EL (cell line): ENCODE results near the gene RHBDL2.
"Not testable (repeated sequence)": the region's sequence is repeated elsewhere in the genome, so short reads cannot be mapped to it uniquely, and the experiment has no call there.

ENCODE experiments used
- DNase-seq: peaks from one replicate; pipeline ENCODE4 v3.0.0-alpha.2; 2016

The RHBDL2 gene

DNA sequence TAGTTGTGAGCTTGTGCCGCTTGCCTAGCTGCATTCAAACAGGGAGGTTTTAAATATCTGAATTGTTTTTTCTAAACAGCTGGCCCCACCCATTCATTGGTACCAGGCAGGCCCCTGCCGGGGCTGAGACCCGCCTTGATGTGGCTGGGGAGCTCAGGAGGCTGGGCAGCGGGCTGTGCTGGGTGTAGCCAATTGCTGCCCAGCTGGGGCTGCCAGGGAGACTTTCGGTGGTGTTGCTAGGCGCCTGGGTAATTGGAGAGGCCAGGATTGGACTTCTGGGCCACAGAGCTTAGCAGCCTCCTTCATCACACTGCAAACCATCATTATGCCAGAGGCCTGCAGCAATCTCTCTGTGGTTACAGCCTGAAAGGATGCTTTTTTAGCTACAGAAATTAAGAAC is 12.2 kb downstream of the RHBDL2 start:
- DNase-seq = no peak

DNA sequence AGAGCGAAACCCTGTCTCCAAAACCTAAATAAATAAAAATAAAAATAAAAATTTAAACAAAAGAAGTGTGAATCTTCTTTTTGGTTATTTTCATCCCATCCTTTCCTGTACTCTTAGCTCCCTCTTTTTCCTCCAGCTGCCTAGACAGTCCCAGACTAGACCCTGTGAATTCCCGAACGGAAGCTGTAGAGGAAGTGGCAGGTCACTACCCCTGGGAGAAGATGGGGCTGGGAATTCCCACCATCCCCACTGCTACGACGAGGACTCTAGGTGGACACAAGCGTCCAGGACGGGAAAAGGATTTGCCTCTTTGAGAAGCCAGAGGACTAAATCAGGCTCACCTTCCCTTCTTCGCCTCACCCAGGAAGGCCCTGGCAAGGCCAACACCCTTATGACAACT is 12.6 kb downstream of the RHBDL2 start:
- no peak for DNase-seq

DNA sequence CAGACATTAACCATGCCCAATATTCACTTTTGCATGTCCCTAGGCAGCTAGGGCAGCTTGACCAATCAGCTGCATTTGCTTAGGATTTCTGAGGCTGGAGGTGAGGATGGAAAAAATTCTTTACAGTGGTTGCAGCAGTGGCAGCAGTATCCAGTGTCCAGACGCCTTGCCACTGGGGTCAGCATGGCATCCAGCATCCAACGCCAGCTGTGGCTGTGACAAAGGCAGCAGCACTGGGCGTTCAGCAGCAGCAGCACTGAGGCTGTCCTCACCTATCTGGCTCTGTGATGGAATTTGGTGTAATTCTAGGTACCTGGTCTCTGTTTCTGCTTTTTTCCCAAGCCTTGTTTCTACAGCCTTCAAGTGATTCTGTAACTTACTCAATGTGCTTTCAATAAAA is 15.5 kb downstream of the RHBDL2 start:
- DNase-seq = no peak

DNA sequence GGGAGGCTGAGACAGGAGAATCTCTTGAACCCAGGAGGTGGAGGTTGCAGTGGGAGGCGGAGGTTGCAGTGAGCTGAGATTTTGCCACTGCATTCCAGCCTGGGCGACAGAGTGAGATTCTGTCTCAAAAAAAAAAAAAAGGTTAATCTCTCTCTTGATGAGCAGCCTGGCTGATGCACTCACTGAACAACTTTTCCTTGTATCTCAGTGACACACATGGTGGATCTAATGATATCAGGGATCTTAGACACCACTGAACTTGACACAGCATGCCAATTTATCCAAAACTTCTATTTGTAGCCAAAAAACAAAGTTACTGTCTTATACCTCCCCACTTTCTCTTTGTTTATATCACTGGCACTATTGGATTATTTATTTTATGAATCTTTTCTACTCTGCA is 16.2 kb downstream of the RHBDL2 start:
- DNase-seq = no peak

DNA sequence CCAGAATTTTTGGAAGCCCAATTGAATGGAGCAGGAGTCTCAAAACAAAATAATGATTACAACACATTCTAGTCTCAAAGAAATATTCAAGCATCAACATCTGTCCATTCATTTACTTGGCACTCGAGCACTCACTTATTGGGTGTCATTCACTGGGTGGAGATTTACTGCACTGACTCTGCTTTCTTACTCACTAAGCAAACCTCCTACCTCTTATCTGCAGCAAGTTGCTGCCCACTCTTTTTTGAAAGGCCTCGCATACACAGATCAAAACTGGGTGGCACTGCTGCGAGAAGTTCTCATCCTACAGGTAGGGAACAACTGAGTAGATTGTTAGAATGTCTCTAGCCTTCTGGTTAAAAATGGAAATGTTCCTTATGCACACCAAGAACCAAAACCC is 18.0 kb downstream of the RHBDL2 start:
- no peak for DNase-seq

DNA sequence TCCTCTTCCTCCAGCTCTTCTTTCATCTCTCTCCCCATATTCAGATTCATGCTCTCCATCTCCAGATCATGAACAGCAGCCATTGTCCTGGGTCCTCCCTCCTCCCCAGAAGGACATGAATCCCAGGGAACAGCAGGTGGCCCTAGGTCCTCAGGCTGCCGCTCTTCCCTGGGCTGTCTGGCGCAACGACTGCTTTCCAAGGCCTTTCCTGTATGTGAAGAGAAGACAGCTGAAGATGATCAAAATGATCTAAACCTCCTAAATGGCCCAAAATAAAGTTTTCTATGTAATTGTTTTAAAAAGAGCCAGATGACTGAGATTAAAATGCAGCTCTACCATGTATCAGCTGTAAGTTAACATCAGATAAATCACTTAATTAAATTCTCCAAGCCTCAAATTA is 22.5 kb downstream of the RHBDL2 start:
- DNase-seq = no peak

DNA sequence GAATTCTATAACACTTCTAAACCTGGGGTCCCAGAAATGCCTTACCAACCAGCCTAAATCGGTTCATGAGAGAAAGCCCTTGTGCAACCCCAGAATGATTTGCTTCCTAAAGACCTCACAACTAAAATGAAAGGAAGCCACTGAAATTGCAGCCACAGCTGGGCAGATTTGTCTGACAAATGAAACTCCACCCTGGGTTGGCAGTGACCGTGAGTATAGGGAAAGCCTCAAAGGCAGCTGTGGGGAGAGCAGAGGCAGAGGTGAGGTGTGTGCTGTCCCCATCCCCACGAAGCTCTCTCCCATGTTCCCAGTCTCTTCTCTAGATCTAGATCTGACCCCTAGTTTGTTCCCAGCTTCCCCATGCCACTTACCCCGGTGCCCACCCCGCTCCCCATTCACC is 23.1 kb downstream of the RHBDL2 start:
- DNase-seq = no peak

DNA sequence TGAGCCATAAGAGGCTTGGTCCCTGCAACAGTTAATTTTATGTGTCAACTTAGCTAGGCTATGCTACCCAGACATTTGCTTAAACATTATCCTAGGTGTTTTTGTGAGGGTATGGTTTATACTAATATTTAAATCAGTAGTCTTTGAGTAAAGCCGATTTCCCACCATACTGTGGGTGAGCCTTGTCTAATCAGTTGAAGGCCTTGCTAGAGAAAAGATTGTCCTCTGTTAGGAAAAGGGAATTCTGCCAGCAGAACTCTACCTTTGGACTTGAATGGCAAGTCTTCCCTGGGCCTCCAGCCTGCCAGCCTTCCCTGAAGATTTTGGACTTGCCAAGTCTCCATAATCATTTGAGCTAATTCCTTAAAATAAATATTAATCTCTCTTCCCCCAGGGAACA is 23.9 kb downstream of the RHBDL2 start:
- DNase-seq = no peak

DNA sequence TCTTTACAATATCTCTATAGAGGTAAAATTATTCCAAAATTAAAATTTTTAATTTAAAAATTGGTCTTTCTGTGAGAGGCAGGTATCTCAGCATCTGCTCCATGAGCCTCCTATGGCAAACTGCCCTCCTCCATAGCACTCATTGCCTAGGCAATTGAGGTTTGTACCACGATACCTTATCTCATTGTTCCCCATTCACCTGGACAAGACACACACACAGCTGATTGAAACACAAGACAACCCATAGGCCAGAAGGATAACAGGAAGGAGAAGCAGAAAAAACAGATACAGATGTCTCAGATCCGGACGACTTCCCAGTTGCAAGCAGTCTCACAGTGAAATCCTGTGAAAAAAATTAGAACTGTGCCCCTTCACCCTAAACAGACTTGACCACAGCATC is 24.3 kb downstream of the RHBDL2 start:
- DNase-seq = no peak

DNA sequence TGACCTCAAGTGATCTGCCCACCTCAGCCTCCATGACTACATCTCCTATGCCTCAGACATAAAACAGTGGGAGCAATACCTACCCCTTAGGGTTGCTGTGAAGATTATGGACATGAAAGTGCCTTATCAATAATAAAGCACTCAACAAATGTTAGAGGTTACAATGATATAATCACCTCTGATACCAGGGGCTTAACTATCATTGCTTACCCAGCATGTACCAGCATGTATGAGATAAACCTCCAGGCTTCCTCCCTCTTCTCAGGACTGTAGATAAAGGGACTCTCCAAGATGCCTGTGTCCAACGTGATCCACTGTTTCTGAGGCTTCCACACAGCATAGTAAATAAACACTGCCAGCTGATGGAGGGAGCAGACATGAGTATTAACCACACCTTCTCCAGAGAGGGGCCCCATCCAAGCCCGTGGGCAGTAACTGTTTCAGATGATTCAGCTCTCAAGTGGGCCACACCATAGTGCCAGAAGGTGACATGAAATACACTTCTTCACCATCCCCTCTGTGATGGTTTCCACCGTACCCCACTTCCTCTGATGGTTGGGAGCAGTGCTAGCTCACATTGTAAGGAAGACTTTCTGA is 26.2 kb downstream of the RHBDL2 start:
- DNase-seq = no peak

DNA sequence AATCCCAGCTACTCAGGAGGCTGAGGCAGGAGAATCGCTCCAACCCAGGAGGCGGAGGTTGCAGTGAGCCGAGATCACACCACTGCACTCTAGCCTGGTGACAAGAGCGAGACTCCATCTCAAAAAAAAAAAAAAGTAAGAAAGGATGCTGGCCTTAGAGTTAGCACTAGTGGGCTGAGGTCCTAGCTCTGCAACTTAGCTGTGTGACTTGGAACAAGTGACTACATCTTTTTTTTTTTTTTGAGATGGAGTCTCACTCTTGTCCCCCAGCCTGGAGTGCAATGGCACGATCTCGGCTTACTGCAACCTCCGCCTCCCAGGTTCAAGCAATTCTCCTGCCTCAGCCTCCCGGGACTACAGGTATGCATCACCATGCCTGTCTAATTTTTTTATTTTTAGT is 26.7 kb downstream of the RHBDL2 start:
- DNase-seq = not testable (repeated sequence)

DNA sequence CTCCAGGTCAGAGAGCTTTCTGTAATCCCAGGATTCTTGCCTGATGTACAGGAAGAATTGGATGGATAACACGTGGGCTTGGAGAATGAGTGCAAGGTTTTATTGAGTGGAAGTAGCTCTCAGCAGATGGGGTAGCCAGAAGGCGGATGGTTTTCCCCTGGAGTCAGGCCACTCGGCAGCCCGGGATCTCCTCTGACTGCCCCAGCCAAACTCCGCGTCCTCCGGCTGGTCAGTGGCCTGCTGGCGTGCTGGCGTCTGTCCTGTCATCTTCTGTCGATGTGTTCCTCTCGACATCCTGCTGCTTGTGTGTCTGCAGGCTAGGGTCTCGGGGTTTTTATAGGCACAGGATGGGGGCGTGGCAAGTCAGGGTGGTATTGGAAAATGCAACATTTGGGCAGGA is 32.8 kb downstream of the RHBDL2 start:
- no peak for DNase-seq

DNA sequence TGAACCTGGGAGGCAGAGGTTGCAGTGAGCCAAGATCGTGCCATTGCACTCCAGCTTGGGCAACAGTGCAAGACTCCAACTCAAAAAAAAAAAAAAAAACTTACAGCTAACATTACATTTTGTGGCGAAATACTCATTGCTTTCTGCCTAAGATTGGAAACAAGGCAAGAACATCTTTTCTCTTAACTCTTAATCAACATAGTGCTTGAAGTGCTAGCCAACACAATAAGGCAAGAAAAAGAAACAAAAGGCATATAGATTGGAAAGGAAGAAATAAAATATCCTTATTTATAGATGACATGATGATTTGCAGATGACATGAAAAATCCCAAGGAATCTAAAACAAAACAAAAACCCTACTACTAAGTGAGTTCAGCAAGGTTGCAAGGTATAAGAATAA is 35.6 kb downstream of the RHBDL2 start:
- no peak for DNase-seq

DNA sequence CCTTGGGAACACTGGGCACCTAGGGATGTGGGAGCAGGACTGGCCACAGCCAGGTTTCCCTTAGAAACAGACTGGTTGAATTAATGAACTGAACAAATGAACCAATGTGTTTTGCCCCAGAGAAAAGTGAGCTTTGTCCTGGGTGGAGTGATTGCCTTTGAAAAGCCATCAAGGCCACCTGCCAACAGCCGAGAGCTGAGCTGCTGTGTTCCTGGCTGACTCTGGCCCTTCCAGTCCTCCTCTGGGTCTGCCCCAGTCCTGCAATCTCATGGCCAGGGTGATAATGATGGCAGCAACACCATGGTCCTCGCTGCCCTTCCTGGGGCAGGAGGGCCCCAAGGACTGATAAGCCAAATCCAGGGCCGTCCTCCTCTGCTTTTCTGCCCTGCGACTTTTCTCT is 42.1 kb downstream of the RHBDL2 start:
- no peak for DNase-seq

DNA sequence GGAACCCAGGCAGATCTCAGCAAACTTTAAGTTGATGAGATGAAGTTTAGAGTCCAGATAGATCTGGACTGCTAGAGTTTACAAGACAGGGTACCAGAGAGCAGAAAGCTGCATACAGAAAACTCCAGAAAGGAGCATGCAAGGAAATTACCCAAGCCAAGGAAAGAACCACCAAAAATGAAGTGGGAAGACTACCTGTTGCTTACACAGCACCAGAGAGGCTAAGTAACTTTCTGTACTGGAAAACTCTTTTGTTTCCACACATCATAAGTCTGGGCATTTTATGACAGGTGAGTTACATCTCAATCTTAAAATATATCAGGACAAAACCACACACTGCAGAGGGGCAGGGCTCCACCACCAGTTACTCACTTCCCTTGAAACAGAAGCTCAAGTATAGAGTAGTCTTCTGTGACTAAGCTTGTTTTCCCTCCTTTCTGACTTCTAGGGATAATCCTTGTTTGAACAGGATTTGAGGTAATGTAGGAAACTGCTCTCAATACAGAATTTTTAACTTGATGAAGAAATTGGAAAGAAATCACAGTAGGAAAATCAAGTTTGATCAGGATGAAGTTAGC is 42.9 kb downstream of the RHBDL2 start:
- no peak for DNase-seq

DNA sequence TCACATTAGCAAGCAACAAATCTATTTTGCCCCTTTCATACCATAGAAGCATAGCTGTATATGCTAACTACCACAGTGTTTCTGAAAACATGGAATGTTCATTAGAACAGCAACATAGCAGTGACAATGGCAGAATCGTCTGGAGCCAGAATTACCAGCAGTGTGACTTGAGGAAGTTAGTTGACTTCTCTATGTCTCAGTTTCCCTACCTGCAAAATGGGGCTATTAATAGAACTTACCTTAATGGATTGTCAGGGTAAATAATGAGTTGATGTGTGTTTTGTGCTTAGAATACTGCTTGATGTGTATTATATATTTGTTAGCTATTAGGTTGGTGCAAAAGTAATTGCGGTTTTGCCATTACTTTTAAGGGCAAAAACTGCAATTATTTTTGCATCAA is 45.5 kb downstream of the RHBDL2 start:
- DNase-seq = no peak

DNA sequence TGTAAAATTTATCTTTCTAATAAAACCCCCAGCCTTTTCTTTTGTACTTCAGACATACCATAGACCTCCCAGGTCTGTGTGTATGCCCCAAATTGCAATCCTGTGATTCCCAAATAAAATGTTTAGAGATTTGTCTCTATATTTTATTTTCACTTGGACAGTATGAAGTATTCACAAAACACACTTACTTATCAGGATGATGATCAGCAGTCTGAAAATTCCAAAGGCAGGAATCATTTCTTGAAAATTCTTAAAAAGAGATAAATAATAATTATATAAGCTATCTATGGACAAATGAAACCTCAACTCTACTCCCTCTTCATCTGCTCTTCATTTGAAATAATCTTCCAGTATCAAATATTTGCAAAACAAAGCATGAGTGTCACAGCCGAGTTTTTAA is 48.7 kb downstream of the RHBDL2 start:
- DNase-seq = no peak

DNA sequence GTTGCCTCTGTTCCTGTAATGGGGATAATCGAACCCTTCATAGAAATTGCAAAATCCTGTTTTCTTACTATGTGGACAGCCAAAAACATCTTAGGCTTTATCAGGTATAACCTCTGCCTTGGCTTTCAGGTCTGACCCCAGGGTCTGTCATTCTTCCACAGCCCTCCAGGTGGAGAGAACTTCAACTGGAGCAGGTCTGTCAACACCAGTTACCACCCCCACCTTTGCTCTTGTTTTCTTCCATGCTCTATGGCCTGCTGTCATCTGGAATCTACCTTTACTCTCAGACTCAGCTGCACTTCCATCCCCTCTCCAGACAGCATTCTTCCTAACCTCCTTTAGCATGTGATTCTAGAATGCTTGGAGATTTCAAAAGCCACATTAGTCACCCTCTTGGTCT is 49.9 kb downstream of the RHBDL2 start:
- no peak for DNase-seq

DNA sequence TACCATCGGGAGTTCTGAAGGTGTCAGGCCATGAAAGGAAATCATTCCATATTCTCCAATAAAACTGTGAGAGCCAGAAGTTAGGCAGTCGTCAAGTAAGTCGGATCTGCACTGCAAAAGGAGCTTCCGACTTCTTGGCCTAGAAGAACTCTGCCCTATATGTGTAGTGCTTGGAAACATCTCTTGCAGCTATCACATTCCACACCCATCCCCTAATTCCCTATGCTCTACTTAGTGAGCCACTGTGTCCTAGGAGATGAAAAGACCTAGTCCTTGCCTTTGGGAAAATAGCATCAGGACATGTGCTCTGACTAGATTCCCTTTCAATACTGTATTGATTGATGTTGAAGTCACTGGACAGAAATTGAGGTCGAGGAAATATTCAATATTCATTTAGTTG is 52.0 kb downstream of the RHBDL2 start:
- DNase-seq = no peak

DNA sequence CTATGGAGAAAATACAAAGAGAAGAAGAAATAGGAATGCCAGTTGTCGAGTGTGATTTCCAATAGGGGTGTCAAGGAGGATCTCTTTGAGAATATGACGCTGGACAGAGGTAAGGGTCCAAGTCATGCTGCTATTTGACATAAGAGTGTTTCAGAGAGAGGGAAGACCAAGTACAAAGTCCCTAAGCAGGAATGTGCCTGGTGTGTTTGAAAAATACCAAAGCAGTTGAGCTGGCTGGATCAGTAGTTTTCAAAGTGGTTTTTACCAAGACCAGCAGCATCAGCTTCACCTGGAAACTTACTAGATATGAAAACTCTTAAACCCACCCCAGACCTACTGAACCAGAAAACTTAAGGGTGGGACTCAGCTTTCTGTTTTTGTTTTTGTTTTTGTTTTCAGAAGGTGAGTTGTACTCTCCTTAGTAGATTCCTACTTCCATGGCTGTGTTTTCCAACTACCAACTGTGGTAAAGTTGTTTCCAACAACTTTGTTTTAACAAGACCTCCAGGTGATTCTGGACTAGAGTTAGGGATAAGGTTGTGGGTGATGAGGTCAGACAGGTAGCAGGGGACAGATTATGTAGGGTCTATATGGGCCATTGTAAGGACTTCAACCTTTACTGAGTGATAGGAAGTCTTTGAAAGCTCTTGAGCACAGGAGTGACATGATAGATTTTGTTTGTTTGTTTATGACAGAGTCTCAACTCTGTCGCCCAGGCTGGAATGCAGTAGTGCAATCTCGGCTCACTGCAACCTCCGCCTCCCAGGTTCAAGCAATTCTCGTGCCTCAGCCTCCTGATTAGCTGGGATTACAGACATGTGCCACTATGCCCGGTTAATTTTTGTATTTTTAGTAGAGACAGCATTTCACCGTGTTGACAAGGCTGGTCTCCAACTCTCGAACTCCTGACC is 53.0 kb downstream of the RHBDL2 start:
- no peak for DNase-seq

DNA sequence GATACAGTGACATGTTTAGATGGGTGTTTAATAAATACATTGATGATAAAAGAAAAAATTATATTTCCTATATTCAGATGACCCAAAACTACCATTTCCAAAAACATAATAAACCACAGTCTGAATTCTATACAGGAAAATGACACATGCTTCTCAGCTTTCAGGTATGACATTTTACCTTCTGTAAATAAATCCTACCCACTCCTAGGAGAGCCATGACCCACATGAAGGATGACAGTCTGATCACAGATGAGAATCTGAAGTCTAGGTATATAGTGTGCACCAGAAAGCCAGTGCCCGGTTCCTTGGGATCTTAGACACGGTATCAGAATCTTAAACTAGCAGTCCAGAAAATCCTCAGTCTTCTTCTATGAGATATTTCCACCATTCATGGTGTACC is 56.5 kb downstream of the RHBDL2 start:
- no peak for DNase-seq

DNA sequence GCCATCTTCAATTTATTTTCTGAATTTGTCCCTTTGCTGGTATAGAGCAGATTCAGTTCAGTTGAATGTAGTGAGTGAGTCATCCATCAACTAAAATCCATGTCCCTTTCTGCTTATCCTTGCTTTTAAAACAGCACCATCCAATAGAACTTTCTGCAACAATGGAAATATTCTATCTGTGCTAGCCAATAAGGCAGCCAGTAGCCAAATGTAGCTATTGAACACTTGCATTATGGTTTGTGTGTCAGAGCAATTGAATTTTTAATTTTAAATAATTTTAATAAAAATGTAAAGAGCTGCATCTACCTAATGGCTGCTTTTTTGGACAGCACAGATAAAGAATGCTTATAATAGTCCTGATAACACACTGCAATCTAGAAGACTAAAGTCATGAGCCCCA is 60.1 kb downstream of the RHBDL2 start, which contains the start of gene GJA9:
Gene GJA9 (minus strand): TSS at position 101 of the 400 bp plus-strand sequence. CDS start 5,489 bp downstream, outside the sequence.
- DNase-seq = no peak

DNA sequence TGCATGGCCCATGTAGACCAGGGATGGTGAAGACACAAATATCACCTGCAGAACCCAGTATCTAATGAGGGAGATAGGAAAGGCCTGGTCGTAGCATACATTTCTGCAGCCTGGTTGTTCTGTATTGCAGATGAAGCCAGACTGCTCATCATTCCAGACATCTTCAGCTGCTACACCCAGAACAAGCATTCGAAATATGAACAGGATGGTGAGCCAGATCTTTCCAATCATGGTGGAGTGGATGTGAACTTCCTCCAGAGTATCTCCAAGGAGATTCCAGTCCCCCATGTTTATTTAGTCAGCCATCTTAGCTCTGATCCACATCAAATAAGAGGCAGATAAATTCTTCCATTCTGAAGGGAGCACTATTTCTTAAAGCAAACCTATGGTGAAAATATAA is 65.8 kb downstream of the RHBDL2 start:
- no peak for DNase-seq
